Measurements from ENCODE around the gene DLGAP4.

- TF ChIP-seq CSRNP3 (CRISPR knock-in tag; IDR thresholded peaks at IDR 0.05): no peak
- TF ChIP-seq TOX (CRISPR knock-in tag; IDR thresholded peaks at IDR 0.05; ENCODE audit: borderline replicate concordance): no peak
- TF ChIP-seq PATZ1 (CRISPR knock-in tag; IDR thresholded peaks at IDR 0.05; ENCODE audit: borderline replicate concordance): no peak
- TF ChIP-seq TCF4 (CRISPR knock-in tag; IDR thresholded peaks at IDR 0.05; ENCODE audit: borderline replicate concordance): no peak
- no peak for TF ChIP-seq ZNF565 (CRISPR knock-in tag; conservative IDR thresholded peaks at IDR 0.05; ENCODE audit: low read depth)
These were observed 38.5 kb downstream of the DLGAP4 start for GRCh38 chr20:36344517-36345132.

Data from SK-N-SH treated with all-trans-retinoic acid at 6 μM for 48 hours (cell line).